Vagina (tissue), 2 donors: ENCODE measurements around the gene GRM8.

Experiments
- POLR2A ChIP-seq, 2 donors: fragments of 450-650 bp; IDR thresholded peaks; one replicate each; pipeline ENCODE4 v1.6.1; 2017; ENCODE audit warnings: antibody characterized with exemption in 2 of 2, mild to moderate bottlenecking in 2 of 2, moderate library complexity in 2 of 2
- TF ChIP-seq, protein P1 (sequence below), 3 experiments: fragments of 450-650 bp in 2 of 3; fragments of 200-600 bp in 1 of 3; sonication (generic) in 1 of 3; IDR thresholded peaks; one replicate each; pipeline ENCODE4 v1.5.1; 2017 to 2019; ENCODE audit warnings: antibody characterized with exemption in 3 of 3, mild to moderate bottlenecking in 2 of 3, moderate library complexity in 2 of 3

DNA sequence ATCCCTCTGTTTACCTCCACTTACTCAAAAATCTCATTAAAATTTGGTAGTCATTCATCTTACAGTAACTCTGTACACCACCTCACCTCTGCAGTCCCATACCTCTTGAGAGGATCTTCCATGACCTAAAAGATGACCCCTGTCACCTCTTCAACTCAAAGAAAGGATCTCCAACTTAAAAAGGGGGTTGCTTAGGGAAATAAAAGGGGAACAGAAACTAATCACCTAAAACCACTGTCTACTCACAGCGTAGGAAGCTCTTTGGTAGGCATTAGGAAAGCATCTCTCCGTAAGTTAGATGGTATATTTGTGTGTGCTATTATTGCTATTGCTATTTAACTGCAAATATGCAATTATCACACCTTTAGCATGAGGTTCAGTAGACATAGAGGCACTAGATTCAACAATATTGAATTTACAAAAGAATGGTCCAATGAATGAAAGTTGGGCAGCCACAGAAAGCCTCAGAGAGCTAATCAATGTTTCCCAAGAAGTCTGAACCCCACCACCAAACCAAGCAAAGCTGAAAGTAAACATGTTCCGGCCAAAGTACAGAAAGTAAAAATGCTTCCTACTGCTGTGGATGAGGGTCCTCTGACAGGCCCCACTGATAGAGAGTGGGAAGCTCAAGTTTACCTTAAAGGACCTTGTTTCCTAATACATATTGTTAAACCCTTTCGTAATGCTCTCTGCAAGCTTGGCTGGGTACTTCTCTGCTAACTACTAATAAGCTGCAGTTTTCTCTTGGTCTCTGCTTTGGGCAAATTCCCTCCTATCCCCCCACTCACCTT lies 105.8 kb downstream of the GRM8 start:
- TF ChIP-seq POLR2A (IDR thresholded peaks at IDR 0.05), result no peak
- TF ChIP-seq, protein P1, sequence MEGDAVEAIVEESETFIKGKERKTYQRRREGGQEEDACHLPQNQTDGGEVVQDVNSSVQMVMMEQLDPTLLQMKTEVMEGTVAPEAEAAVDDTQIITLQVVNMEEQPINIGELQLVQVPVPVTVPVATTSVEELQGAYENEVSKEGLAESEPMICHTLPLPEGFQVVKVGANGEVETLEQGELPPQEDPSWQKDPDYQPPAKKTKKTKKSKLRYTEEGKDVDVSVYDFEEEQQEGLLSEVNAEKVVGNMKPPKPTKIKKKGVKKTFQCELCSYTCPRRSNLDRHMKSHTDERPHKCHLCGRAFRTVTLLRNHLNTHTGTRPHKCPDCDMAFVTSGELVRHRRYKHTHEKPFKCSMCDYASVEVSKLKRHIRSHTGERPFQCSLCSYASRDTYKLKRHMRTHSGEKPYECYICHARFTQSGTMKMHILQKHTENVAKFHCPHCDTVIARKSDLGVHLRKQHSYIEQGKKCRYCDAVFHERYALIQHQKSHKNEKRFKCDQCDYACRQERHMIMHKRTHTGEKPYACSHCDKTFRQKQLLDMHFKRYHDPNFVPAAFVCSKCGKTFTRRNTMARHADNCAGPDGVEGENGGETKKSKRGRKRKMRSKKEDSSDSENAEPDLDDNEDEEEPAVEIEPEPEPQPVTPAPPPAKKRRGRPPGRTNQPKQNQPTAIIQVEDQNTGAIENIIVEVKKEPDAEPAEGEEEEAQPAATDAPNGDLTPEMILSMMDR (IDR thresholded peaks at IDR 0.05), result no peak
